Heart left ventricle (tissue), 16 donors: ENCODE data around the gene CBLB. TPM values are rescaled to one million over a fixed set of nuclear protein-coding genes. Genes with fewer than 3 reads are reported as not detected.

Experiments
- ATAC-seq, 4 donors: fragments of 200-7000 bp; cut with Tn5 transposase; one replicate each; pipeline ENCODE4 v1.9.1; 2020 to 2022; ENCODE audit warnings: moderate library complexity in 4 of 4, mild to moderate bottlenecking in 3 of 4, moderate number of reproducible peaks in 1 of 4
- DNase-seq, 5 donors: peaks; one replicate each; pipeline ENCODE4 v3.0.0-alpha.2; 2020
- H3K27ac ChIP-seq, 12 donors: fragments of 200-600 bp; sonication (generic) in 4 of 12; one replicate each; pipeline versions ENCODE4 v1.5.0 to v1.8.0; 2016 to 2022; ENCODE audit warnings: mild to moderate bottlenecking in 2 of 12
- H3K27me3 ChIP-seq, 9 donors: fragments of 200-600 bp; sonication (generic) in 2 of 9; one replicate each; pipeline versions ENCODE4 v1.5.1 to v1.8.0; 2016 to 2022; ENCODE audit warnings: mild to moderate bottlenecking in 3 of 9
- H3K36me3 ChIP-seq, 9 donors: fragments of 200-600 bp; sonication (generic) in 2 of 9; one replicate each; pipeline versions ENCODE4 v1.5.0 to v1.8.0; 2018 to 2022; ENCODE audit warnings: mild to moderate bottlenecking in 2 of 9
- H3K4me1 ChIP-seq, 12 donors: fragments of 200-600 bp; sonication (generic) in 4 of 12; one replicate each; pipeline versions ENCODE4 v1.5.0 to v1.8.0; 2016 to 2022; ENCODE audit warnings: mild to moderate bottlenecking in 3 of 12
- H3K4me3 ChIP-seq, 12 donors: fragments of 200-600 bp; sonication (generic) in 4 of 12; one replicate each; pipeline versions ENCODE4 v1.5.0 to v1.8.0; 2017 to 2022; ENCODE audit warnings: mild to moderate bottlenecking in 9 of 12, moderate library complexity in 4 of 12
- H3K9me3 ChIP-seq, 12 donors: fragments of 200-600 bp; sonication (generic) in 4 of 12; one replicate each; pipeline versions ENCODE4 v1.5.0 to v1.8.0; 2016 to 2022; ENCODE audit warnings: mild to moderate bottlenecking in 1 of 12
- CTCF ChIP-seq, 12 donors: fragments of 200-600 bp; sonication (generic) in 4 of 12; IDR thresholded peaks; one replicate each; pipeline versions ENCODE4 v1.5.0 to v1.8.0; 2018 to 2022; ENCODE audit warnings: antibody characterized with exemption in 12 of 12, mild to moderate bottlenecking in 5 of 12
- POLR2A ChIP-seq, 2 donors: fragments of 450-650 bp; IDR thresholded peaks; one replicate each; pipeline ENCODE4 v1.6.1; 2017; ENCODE audit warnings: antibody characterized with exemption in 2 of 2, mild to moderate bottlenecking in 2 of 2, moderate library complexity in 2 of 2
- WGBS, 4 donors: extraction: QIAGEN DNeasy Blood & Tissue Kit in 2 of 4; methylation state at CpG; one replicate each; pipeline versions ENCODE4 v1.1.5 to v1.1.7; 2013 to 2018; 5-methylcytosine and 5-hydroxymethylcytosine counted together
- intact Hi-C, 10 donors: fragments of 100-400 bp; cut with DNase I; formaldehyde crosslinking; loops; one replicate each; pipeline versions ENCODE4 v1.11.1 to v1.14.2; 2022
- polyA plus RNA-seq, 2 donors: library from polyadenylated mRNA; stranded (reverse); fragments of 200-250 nt; gene quantifications; one replicate each; pipeline ENCODE4 v1.2.3, GENCODE V29; 2013
- total RNA-seq, 9 donors: library from RNA; depleted of rRNA in 2 of 9; stranded (reverse); fragments of >200 nt in 2 of 9; fragmentation: NEBNext Ultra II Directional in 3 of 9; extraction: Animal tissue kit (Norgen Biotek cat#: 25700) in 3 of 9; gene quantifications; one replicate each; pipeline versions ENCODE4 v1.1.0 to v1.2.4, GENCODE V29; 2016 to 2023
- donor health status: ischemic (EF 13 %, LVEDD 7.1; RV severe dilation, severe dysfunction).
- donor health status: healthy with polysubstance abuse.
- donor health status: DM: no; HTN: yes; CAD: no.
- donor health status: DM: no; HTN: no; CAD: no.
- donor health status: ischemic (EF 25% LVEDD 6.9; RV normal size, moderate dysfunction).
- donor health status: ischemic (EF 25% LVEDD 5.7; RV mildly dilated, moderate dysfunction).
- donor health status: healthy.
- donor health status: DM: yes; HTN: yes; CAD: no.
- donor health status: ischemic (EF 35%, LVEDD 5.7; RV mildly dilated, moderate dysfunction).
- donor health status: nonischemic (EF 11% LVEDD 7.7; RV severe dilation, severe dysfunction).
- donor health status: DM: yes; HTN: yes; CAD: no.
- donor health status: PGD.
- donor health status: ischemic (EF 29% LVEDD 5.4; RV normal size, mild dysfunction).
- donor health status: nonischemic (EF 23%, LVEDD 6.1; RV moderate dilation, normal function).

The CBLB gene
- total and polyA plus RNA-seq, 11 donors, result 18.6 to 74.4 (median 42.3) TPM

- no peak overlapping the region for H3K27ac ChIP-seq
- no peaks in the 10 kb centered on the region for H3K27me3 ChIP-seq
- peaks cover 0 to 13% (median 6%) of the 10 kb centered on the region in 12 donors for H3K4me1 ChIP-seq
- H3K4me3 ChIP-seq, result no peak overlapping the region
- ATAC-seq (no peak), DNase-seq (no peak)
- intact Hi-C loops, result loop anchor here in 1 of 10 donors (10.0 kb wide), 1 partner anchor 321 kb away; no protein-coding TSS in a partner anchor
- TF ChIP-seq CTCF (IDR thresholded peaks at IDR 0.05) (no peak), POLR2A (IDR thresholded peaks at IDR 0.05) (no peak)
- H3K36me3 ChIP-seq, result no peaks in the 10 kb centered on the region
- no peaks in the 10 kb centered on the region for H3K9me3 ChIP-seq
- 90 to 98% (median 92%) methylated on average over 1 of the region's 1 CpG for WGBS, 4 donors
Measured at GRCh38 chr3:105883798-105884377, 15.1 kb upstream of the CBLB start.

- H3K9me3 ChIP-seq, result no peaks in the 10 kb centered on the region
- no peak overlapping the region for H3K4me3 ChIP-seq
- no peak overlapping the region for H3K27ac ChIP-seq
- no peaks in the 10 kb centered on the region for H3K27me3 ChIP-seq
- 85 to 91% (median 88%) methylated on average over 4 of the region's 4 CpGs for WGBS, 4 donors
- DNase-seq (no peak), ATAC-seq (no peak)
- no peak for TF ChIP-seq POLR2A (IDR thresholded peaks at IDR 0.05)
- TF ChIP-seq CTCF (IDR thresholded peaks at IDR 0.05), result no peak
- H3K36me3 ChIP-seq, result no peaks in the 10 kb centered on the region
- intact Hi-C loops, result loop anchor here in 1 of 10 donors (10.0 kb wide), 1 partner anchor 324 kb away; no protein-coding TSS in a partner anchor
- peaks cover 0 to 27% (median 7%) of the 10 kb centered on the region in 12 donors for H3K4me1 ChIP-seq
Measured at GRCh38 chr3:105880681-105881290, 12.0 kb upstream of the CBLB start.

- WGBS, 4 donors, result 60 to 83% (median 70%) methylated on average over 1 of the region's 1 CpG
- TF ChIP-seq CTCF (IDR thresholded peaks at IDR 0.05) (no peak), POLR2A (IDR thresholded peaks at IDR 0.05) (no peak)
- no peaks in the 10 kb centered on the region for H3K36me3 ChIP-seq
- peaks cover 0 to 18% (median 0%) of the 10 kb centered on the region in 12 donors for H3K4me1 ChIP-seq
- no peaks in the 10 kb centered on the region for H3K27me3 ChIP-seq
- no peak overlapping the region for H3K27ac ChIP-seq
- ATAC-seq (no peak), DNase-seq (no peak)
- no peak overlapping the region for H3K4me3 ChIP-seq
- no peaks in the 10 kb centered on the region for H3K9me3 ChIP-seq
- intact Hi-C loops, result loop anchor here in 1 of 10 donors (10.0 kb wide), 1 partner anchor 183 kb away; no protein-coding TSS in a partner anchor
Measured at GRCh38 chr3:105878061-105878460, 9.2 kb upstream of the CBLB start.

GRCh38 chr3:105877336-105877910 is 8.6 kb upstream of the CBLB start:
- DNase-seq (no peak), ATAC-seq (no peak)
- TF ChIP-seq CTCF (IDR thresholded peaks at IDR 0.05), result no peak
- no peak for TF ChIP-seq POLR2A (IDR thresholded peaks at IDR 0.05)
- WGBS, 4 donors, result 93 to 99% (median 95%) methylated on average over 1 of the region's 1 CpG
- Histone ChIP-seq H3K4me1 (peaks cover 0 to 18% (median 0%) of the 10 kb centered on the region in 12 donors), H3K36me3 (no peaks in the 10 kb centered on the region), H3K27me3 (no peaks in the 10 kb centered on the region), H3K4me3 (no peak overlapping the region), H3K27ac (peak overlapping the region in 1 of 12 donors; percentile 29), H3K9me3 (no peaks in the 10 kb centered on the region)
- intact Hi-C loops, result loop anchor here in 1 of 10 donors (10.0 kb wide), 1 partner anchor 183 kb away; no protein-coding TSS in a partner anchor
